ENCODE data around the gene GHRH. TPM values are rescaled to one million over a fixed set of nuclear protein-coding genes. Genes with fewer than 3 reads are reported as not detected.

The GHRH gene
- total RNA-seq, 1 experiment from 2014 or later, result not detected

GRCh38 chr20:37295595-37295994, 34.0 kb upstream of the GHRH start:
- H3K4me1 ChIP-seq (ENCODE audit: low read length), result peaks cover 34% of the 10 kb centered on the region
- peaks cover 95% of the 10 kb centered on the region for H3K79me2 ChIP-seq (ENCODE audit: low read length)
- no peak overlapping the region for H3K4me2 ChIP-seq (ENCODE audit: low read depth, low read length, poor library complexity, severe bottlenecking)
- no peaks in the 10 kb centered on the region; the same call in 1 of the 2 replicates for H4K20me1 ChIP-seq (ENCODE audit: insufficient read depth, low read depth, low read length)
- no peak overlapping the region for H3K4me3 ChIP-seq (ENCODE audit: low read length)
- no peaks in the 10 kb centered on the region for H3K27me3 ChIP-seq (ENCODE audit: low read length)
- peaks cover 22% of the 10 kb centered on the region for H3K36me3 ChIP-seq (ENCODE audit: insufficient read depth, low read length)
- no peak overlapping the region for H2AFZ ChIP-seq (ENCODE audit: low read length)
- no peak for DNase-seq
- H3K9me2 ChIP-seq (replicated peaks; ENCODE audit: insufficient read depth, low read length), result no peaks in the 10 kb centered on the region
- H3K9me3 ChIP-seq (ENCODE audit: low read length), result no peaks in the 10 kb centered on the region
- H3K27ac ChIP-seq (ENCODE audit: low read length), result no peak overlapping the region
- H3K9ac ChIP-seq (ENCODE audit: low read length), result no peak overlapping the region

DNA sequence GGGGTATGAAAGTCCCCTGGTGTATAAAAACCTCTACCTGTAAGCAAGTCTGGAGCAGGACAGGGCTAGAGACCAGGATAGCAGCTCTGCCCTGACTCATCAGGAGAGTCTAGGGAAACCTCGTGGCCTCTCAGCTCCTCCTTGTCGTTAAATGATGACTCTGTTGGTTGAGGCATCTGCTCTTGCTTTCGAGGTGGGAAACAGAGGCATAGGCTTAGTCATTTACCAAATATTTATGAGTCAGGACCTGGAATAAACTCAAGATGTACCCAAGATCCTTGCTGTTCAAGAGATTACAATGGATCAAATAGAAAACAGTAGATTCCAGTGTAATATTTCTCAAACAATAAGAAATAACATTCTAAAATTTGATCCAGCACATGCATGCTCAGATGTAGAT, 33.4 kb upstream of the GHRH start:
- Histone ChIP-seq H3K27me3 (ENCODE audit: low read length) (no peaks in the 10 kb centered on the region), H3K4me1 (ENCODE audit: low read length) (peaks cover 38% of the 10 kb centered on the region)

GRCh38 chr20:37294262-37294981, 32.8 kb upstream of the GHRH start:
- Histone ChIP-seq H3K9me2 (replicated peaks; ENCODE audit: insufficient read depth, low read length) (no peaks in the 10 kb centered on the region), H3K4me1 (ENCODE audit: low read length) (peaks cover 38% of the 10 kb centered on the region), H3K4me2 (ENCODE audit: low read depth, low read length, poor library complexity, severe bottlenecking) (no peak overlapping the region), H3K27ac (ENCODE audit: low read length) (peak overlapping the region; percentile 47), H3K27me3 (ENCODE audit: low read length) (no peaks in the 10 kb centered on the region), H3K9me3 (ENCODE audit: low read length) (no peaks in the 10 kb centered on the region), H3K36me3 (ENCODE audit: insufficient read depth, low read length) (peaks cover 22% of the 10 kb centered on the region), H3K79me2 (ENCODE audit: low read length) (peaks cover 96% of the 10 kb centered on the region), H2AFZ (ENCODE audit: low read length) (no peak overlapping the region), H3K9ac (ENCODE audit: low read length) (no peak overlapping the region), H3K4me3 (ENCODE audit: low read length) (no peak overlapping the region), H4K20me1 (ENCODE audit: insufficient read depth, low read depth, low read length) (no peaks in the 10 kb centered on the region; the same call in 1 of the 2 replicates)
- DNase-seq, result no peak

More for the DNA sequence above, 33.4 kb upstream of the GHRH start:
- Histone ChIP-seq H3K27ac (ENCODE audit: low read length) (no peak overlapping the region), H3K79me2 (ENCODE audit: low read length) (peaks cover 96% of the 10 kb centered on the region), H3K4me2 (ENCODE audit: low read depth, low read length, poor library complexity, severe bottlenecking) (no peak overlapping the region), H3K36me3 (ENCODE audit: insufficient read depth, low read length) (peaks cover 22% of the 10 kb centered on the region), H3K4me3 (ENCODE audit: low read length) (no peak overlapping the region), H3K9ac (ENCODE audit: low read length) (no peak overlapping the region), H3K9me2 (replicated peaks; ENCODE audit: insufficient read depth, low read length) (no peaks in the 10 kb centered on the region), H4K20me1 (ENCODE audit: insufficient read depth, low read depth, low read length) (no peaks in the 10 kb centered on the region; the same call in 1 of the 2 replicates), H3K9me3 (ENCODE audit: low read length) (no peaks in the 10 kb centered on the region), H2AFZ (ENCODE audit: low read length) (no peak overlapping the region)
- no peak for DNase-seq

GRCh38 chr20:37293301-37293943, 31.8 kb upstream of the GHRH start:
- no peak for DNase-seq
- H3K4me3 ChIP-seq (ENCODE audit: low read length), result no peak overlapping the region
- H3K9me3 ChIP-seq (ENCODE audit: low read length), result no peaks in the 10 kb centered on the region
- H3K27me3 ChIP-seq (ENCODE audit: low read length), result no peaks in the 10 kb centered on the region
- H3K9me2 ChIP-seq (replicated peaks; ENCODE audit: insufficient read depth, low read length), result no peaks in the 10 kb centered on the region
- peaks cover 87% of the 10 kb centered on the region for H3K79me2 ChIP-seq (ENCODE audit: low read length)
- peak overlapping the region; percentile 47 for H3K27ac ChIP-seq (ENCODE audit: low read length)
- no peak overlapping the region for H2AFZ ChIP-seq (ENCODE audit: low read length)
- H3K9ac ChIP-seq (ENCODE audit: low read length), result no peak overlapping the region
- H3K4me1 ChIP-seq (ENCODE audit: low read length), result peaks cover 43% of the 10 kb centered on the region
- no peaks in the 10 kb centered on the region; the same call in 1 of the 2 replicates for H4K20me1 ChIP-seq (ENCODE audit: insufficient read depth, low read depth, low read length)
- no peak overlapping the region for H3K4me2 ChIP-seq (ENCODE audit: low read depth, low read length, poor library complexity, severe bottlenecking)
- peaks cover 22% of the 10 kb centered on the region for H3K36me3 ChIP-seq (ENCODE audit: insufficient read depth, low read length)

- Histone ChIP-seq H3K4me1 (ENCODE audit: low read length) (peaks cover 44% of the 10 kb centered on the region), H2AFZ (ENCODE audit: low read length) (no peak overlapping the region), H3K4me3 (ENCODE audit: low read length) (peak overlapping the region; percentile 95; the same call in 1 of the 2 replicates), H3K9me2 (replicated peaks; ENCODE audit: insufficient read depth, low read length) (no peaks in the 10 kb centered on the region), H3K27ac (ENCODE audit: low read length) (peak overlapping the region; percentile 85; the same call in 1 of the 2 replicates), H3K79me2 (ENCODE audit: low read length) (peaks cover 72% of the 10 kb centered on the region), H3K9me3 (ENCODE audit: low read length) (no peaks in the 10 kb centered on the region), H3K9ac (ENCODE audit: low read length) (no peak overlapping the region), H3K36me3 (ENCODE audit: insufficient read depth, low read length) (peaks cover 18% of the 10 kb centered on the region), H4K20me1 (ENCODE audit: insufficient read depth, low read depth, low read length) (no peaks in the 10 kb centered on the region; the same call in 1 of the 2 replicates), H3K4me2 (ENCODE audit: low read depth, low read length, poor library complexity, severe bottlenecking) (no peak overlapping the region), H3K27me3 (ENCODE audit: low read length) (no peaks in the 10 kb centered on the region)
- DNase-seq, result no peak
These were observed 30.1 kb upstream of the GHRH start for GRCh38 chr20:37291724-37292126.

GRCh38 chr20:37290158-37290810, 28.7 kb upstream of the GHRH start:
- no peak overlapping the region for H2AFZ ChIP-seq (ENCODE audit: low read length)
- no peaks in the 10 kb centered on the region for H3K9me3 ChIP-seq (ENCODE audit: low read length)
- H3K36me3 ChIP-seq (ENCODE audit: insufficient read depth, low read length), result peaks cover 18% of the 10 kb centered on the region
- peaks cover 41% of the 10 kb centered on the region for H3K4me1 ChIP-seq (ENCODE audit: low read length)
- H3K4me2 ChIP-seq (ENCODE audit: low read depth, low read length, poor library complexity, severe bottlenecking), result peak overlapping the region; percentile 96
- H3K79me2 ChIP-seq (ENCODE audit: low read length), result peaks cover 57% of the 10 kb centered on the region
- H3K9ac ChIP-seq (ENCODE audit: low read length), result peak overlapping the region; percentile 96
- H3K4me3 ChIP-seq (ENCODE audit: low read length), result peak overlapping the region; percentile 95
- no peaks in the 10 kb centered on the region for H3K9me2 ChIP-seq (replicated peaks; ENCODE audit: insufficient read depth, low read length)
- DNase-seq, result peak; percentile 54
- peak overlapping the region; percentile 85 for H3K27ac ChIP-seq (ENCODE audit: low read length)
- no peaks in the 10 kb centered on the region for H4K20me1 ChIP-seq (ENCODE audit: insufficient read depth, low read depth, low read length)
- no peaks in the 10 kb centered on the region for H3K27me3 ChIP-seq (ENCODE audit: low read length)

GRCh38 chr20:37288091-37288490, 26.5 kb upstream of the GHRH start:
- Histone ChIP-seq H2AFZ (ENCODE audit: low read length) (no peak overlapping the region), H3K9me3 (ENCODE audit: low read length) (no peaks in the 10 kb centered on the region), H3K9me2 (replicated peaks; ENCODE audit: insufficient read depth, low read length) (no peaks in the 10 kb centered on the region), H3K9ac (ENCODE audit: low read length) (no peak overlapping the region), H3K27ac (ENCODE audit: low read length) (no peak overlapping the region), H3K27me3 (ENCODE audit: low read length) (no peaks in the 10 kb centered on the region), H4K20me1 (ENCODE audit: insufficient read depth, low read depth, low read length) (no peaks in the 10 kb centered on the region), H3K36me3 (ENCODE audit: insufficient read depth, low read length) (peaks cover 18% of the 10 kb centered on the region), H3K4me3 (ENCODE audit: low read length) (no peak overlapping the region), H3K79me2 (ENCODE audit: low read length) (peaks cover 35% of the 10 kb centered on the region), H3K4me2 (ENCODE audit: low read depth, low read length, poor library complexity, severe bottlenecking) (no peak overlapping the region), H3K4me1 (ENCODE audit: low read length) (peaks cover 29% of the 10 kb centered on the region)
- DNase-seq, result no peak
